Hematopoietic multipotent progenitor cell treated with erythropoietin and hydrocortisone succinate and interleukin-3 and kit ligand, for 17 days (in vitro differentiated cells): ENCODE data around the gene EPS15.
"Not testable (repeated sequence)": the region's sequence is repeated elsewhere in the genome, so short reads cannot be mapped to it uniquely, and the experiment has no call there.

ENCODE experiments used
- DNase-seq: peaks from one replicate; pipeline ENCODE4 v3.0.0-alpha.2; 2015; ENCODE audit warnings: low spot score

Gene EPS15

DNA sequence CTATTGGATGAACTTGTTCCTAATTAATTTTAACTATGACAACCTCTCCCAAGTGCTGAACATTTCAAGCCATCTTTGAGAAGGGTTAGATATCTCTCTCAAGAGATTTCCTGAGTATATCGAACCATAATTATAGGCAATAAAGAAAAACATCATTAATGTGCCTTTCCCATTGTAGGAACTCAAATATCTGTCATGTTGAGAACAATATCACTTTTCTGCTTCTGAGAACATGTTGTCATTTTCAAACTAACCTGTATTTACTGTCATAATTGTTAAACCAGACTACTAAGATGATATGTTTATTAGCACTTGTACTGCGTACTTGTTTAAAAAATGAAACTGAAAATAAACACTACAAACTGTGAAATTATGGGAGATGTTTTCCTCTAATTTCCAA, 4.3 kb downstream of the EPS15 start:
- peak; percentile 43 for DNase-seq

DNA sequence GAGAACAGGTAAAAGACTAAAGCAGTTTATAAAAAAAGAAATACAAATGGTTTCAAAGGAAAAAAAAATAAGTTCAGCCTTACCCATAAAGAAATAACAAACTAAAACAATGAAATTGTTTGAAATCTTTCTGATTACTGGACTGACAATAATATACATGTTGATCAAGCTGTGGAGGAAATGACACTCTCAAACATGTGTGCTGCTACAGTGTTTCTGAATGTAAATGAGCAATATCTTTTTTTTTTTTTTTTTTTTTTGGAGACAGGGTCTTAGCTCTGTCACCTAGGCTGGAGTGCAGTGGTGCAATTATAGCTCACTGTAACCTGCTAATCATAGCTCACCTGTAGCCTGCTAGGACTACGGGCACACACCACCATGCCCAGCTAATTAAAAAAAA, 6.5 kb downstream of the EPS15 start:
- DNase-seq = no peak

DNA sequence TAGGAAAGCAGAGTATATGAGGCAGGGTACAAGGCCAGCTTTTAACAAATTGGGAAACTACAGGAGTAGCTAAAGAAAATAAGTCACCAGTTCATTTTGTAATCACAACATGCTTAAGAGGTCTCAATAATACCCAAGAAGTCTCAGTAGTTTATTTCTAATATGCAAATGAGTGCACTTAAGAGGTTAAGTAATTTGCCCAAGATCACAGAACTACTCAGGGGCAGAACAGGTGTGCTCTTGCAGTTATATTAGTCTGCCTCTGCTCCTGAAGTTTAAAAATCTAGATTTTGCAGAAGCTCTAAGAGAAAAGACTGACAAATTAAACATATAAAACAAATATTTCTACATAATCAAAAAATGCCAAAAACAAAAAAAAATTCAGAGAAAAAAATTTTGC, 6.9 kb downstream of the EPS15 start:
- no peak for DNase-seq

DNA sequence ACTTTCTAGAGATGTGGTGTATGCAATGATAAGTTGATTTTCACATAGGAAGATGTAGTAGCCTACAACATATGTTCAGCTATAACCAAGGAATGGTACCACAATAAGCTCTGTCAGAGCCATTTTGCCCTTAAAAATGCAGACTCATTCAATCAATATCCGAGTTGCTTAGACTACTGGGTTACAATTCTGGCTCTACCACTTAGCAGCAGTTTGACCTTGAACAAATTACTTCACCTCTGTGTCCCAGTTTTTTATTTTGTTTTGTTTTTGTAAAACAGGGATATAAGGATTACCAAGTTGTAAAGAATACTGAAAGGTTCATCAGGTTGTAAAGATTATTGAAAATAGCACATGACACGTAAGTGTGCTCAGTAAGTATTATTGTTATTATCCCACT, 9.3 kb downstream of the EPS15 start:
- no peak for DNase-seq

DNA sequence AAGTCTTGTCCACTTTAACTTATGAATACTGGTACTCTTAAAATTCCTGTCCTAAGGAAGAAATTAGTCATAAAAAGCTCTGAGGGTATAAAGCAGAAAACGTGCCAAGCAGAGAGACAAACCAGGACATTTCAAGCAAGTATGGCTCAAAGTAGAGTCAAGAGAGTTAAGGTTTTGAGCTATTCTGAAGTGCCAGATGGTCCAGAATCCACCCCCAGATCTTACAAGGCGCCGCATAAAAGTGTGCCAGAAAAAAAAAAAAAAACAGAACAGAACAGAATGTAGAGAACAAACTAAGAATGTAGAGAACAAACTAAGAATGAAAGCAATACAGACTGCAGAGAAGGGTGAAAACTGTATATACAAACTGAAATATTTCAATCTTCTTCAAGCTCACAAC, 12.5 kb downstream of the EPS15 start:
- no peak for DNase-seq

DNA sequence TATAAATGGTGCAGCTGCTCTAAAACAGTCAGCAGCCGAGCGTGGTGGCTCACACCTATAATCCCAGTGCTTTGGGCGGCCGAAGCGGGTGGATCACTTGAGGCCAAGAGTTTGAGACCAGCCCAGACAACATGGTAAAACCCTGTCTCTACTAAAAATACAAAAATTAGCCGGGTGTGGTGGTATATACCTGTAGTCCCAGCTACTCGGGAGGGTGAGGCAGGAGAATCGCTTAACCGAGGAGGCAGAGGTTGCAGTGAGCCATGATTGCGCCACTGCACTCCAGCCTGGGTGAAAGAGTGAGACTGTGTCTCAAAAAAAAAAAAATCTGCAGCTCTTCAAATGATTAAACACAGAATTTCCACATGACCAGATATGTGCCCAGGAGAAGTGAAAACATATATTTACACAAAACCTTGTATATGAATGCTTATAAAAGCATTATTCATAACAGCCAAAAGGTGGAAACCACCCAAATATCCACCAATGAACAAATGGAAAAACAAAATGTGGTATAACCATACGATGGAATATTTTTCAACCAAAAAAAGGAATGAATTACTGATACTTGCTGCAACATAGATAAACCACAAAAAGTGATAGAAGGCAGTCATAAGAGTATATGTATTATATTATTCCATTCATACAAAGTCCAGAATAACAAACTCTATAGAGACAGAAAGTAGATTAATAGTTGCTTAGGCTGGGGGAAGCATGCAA, 14.1 kb downstream of the EPS15 start:
- DNase-seq = no peak

DNA sequence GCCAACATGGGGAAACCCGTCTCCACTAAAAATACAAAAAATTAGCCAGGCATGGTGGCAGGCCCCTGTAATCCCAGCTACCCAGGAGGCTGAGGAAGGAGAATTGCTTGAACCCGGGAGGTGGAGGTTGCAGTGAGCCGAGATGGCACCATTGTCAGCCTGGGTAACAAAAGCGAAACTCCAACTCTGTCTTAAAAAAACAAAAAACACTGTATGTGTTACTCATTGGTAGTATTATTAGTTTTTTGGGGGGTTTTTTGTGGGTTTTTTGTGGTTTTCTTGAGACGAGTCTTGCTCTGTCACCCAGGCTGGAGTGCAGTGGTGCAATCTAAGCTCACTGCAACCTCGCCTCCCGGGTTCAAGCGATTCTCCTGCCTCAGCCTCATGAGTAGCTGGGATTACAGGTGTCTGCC, 17.8 kb downstream of the EPS15 start:
- not testable (repeated sequence) for DNase-seq

DNA sequence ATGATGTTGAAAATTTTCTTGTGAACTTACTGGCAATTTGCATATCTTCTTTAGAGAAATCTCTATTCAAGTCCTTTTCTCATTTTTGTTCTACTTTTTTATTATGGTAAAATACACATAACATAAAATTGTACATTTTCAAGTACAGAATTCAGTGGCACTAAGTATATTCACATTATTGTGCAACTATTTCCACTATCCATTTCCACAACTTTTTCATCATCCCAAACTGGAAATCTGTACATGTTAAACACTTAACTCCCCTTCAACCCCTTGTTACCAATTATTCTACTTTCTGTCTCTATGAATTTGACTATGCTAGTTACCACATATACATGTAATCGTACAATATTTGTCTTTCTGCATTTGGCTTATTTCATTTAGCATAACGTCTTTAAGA, 19.4 kb downstream of the EPS15 start:
- no peak for DNase-seq

DNA sequence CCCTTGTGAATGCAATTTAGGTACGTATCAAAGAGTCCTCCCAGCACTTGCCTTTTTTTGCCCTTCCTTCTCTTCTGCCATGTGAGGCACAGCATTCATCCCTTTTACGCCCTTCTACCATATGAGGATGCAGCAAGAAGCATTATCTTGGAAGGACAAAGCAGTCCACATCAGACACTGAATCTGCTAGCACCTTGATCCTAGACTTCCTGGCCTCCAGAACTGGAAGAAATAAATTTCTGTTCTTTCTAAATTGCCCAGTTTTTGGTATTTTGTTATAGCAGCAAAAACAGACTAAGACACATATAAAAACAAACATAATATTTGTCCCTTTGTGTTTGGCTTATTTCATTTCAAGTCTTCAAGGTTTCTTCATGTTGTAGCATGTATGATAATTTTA, 20.1 kb downstream of the EPS15 start:
- no peak for DNase-seq

DNA sequence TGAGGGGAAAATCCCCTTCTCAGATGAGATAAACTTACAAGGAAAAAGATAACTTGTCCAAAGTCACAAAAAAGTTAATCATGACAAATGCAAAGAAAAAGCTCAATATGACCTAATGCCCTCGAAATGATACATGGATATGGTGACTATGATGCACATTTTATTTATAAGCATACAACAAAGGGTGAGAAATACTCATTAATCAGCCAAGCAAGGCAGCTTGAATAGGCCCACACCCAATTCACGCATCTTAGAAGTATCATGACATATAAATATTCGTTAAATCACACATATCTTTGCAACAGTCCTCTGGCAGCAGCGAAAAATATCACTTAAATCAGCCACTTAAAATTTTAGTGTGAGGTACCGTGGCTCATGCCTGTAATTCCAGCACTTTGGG, 21.7 kb downstream of the EPS15 start:
- DNase-seq = no peak

DNA sequence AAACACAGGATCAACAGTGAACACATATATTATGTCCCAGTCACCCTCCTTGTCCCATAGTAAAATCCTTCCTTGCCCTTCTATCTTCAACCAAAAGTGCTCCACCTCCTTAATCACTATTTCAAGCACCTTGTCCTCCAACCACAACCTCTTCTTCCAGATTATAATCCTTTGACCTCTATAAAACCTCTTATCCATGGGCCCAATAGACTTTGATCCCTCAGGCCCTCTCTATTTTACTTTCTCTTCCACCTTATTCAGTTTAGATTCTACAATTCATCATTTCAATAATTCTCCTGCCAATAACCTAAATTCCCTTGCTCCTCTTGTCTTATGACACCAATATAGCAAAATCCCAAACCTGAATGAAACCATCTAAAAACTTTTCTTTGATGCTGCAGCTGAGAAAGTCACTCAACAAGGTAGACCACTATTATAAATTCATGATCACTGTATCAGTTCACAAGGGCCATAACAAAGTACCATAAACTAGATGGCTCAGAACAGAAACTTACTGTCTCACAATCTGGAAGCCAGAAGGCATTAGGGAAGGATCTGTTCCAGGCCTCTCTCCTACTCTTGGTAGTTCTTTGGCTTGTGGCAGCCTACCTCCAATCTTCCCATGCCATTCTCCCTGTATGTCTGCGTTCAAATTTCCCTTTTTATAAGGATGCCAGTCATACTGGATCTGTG, 24.8 kb downstream of the EPS15 start:
- no peak for DNase-seq

DNA sequence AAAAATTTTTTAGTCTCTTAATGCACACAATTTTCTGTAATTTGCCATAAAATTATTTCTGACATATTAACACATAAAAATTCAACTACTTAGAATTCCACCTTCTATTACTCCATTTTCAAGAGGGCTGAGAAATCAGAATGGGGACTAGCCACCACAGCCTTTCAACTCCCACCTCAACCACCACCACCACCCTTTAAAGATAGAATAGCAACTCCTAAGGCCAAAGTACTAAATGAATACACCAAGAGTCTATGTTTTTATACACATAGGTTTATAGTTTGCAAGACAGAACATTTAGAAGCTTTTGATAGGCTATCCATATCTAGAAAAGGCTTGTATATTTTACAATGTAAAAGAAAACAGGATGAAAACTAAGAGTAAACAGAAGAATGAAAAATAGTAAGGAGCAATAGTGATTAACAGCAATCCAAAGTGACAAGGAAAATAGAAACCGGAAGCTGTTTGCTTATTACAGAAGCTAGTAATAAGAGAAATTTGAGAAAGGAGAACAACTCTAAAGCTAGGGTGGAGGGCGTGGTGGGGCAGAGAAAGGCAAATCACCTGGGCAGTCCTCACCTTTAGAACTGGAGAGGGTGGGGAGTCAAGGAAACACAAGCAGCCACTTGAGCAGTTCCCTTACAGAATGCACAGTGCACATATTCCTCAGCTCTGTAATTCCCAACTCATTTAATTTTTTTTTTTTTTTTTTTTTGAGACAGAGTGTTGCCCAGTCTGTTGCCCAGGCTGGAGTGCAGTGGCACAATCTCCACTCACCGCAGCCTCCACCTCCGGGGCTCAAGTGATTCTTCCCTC, 27.7 kb downstream of the EPS15 start:
- DNase-seq = no peak

DNA sequence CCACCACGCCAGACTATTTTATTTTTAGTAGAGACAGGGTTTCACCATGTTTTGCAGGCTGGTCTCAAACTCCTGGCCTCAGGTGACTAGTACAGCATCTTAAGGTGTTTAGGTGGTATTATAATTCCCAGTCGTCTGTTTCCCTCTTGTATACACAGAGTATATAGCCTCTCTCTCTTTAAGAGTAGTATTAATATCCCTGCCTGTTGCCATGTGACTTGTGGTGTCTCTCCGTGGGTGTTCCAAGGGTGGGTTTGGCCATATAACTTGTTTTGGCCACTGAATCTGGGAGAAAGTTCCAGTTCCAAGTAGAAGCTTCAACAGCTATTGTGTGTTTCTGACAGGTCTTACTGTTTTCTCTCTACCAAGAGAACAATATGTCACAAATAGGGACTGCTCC, 29.6 kb downstream of the EPS15 start:
- no peak for DNase-seq

DNA sequence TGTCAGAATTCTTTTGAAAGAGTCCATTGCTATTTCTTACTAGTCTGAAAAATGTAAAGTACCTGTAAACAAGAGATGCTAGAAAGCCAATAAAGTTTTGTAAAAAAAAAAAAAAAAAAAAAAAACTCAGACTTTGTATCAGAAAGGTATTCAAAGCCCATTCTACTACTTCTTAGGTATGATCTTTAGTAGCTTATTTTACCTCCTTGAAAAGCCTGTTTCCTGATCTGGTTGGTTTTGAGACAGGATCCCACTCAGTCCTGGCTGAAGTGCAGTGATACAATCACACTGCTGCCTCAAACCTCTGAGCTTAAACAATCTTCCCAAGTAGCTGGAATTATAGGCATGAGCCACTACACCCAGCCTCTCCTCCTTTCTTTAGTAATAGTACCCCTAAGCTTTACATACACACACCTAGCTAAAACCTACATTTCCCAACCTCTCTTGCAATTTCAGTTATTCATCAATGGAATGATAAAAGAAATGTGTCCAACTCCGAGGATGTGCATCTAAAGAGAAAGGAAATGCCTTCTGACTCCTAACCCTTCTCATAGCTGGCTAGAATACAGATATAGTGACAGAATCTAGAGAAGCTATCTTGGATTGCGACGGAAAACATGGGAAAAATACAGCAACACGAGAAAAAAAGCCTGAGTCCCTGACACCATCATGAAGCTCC, 30.6 kb downstream of the EPS15 start:
- no peak for DNase-seq

DNA sequence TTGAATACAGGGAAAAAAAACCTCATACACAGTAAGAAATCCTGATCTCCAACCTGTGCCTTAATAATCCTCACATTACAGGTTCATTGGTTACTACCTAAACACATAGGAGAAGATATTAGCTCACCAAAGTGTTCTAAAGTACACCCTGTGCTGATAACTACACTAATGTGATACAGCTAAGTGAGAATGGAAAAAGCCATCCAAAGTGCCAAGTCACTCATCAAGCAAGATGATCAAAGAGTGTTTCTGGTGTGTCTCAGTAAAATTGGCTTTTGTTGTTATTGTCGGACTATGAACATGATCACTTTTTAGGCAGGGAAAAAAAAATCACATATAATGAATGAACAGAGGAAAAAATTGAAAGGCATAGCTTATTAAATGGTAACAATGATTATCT, 31.4 kb downstream of the EPS15 start:
- peak; percentile 29 for DNase-seq

DNA sequence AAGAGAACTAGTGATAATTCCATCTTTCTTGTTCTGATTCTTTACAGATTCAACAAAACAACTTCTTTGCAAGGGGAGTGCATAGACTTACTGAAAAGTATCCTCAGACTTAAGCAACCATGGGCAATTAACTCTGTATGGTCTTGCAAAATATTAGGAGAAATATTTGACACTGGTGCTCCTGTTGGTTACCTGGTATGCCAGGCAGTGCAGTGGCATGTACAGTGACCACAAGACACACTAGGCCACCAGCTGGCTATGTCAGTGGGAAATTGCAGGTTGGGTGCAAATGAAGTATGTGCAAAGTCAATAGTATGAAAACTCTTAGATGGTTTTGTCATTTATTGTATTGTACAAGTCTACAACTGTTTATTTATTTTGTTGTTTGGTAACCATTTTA, 34.5 kb downstream of the EPS15 start:
- DNase-seq = no peak

DNA sequence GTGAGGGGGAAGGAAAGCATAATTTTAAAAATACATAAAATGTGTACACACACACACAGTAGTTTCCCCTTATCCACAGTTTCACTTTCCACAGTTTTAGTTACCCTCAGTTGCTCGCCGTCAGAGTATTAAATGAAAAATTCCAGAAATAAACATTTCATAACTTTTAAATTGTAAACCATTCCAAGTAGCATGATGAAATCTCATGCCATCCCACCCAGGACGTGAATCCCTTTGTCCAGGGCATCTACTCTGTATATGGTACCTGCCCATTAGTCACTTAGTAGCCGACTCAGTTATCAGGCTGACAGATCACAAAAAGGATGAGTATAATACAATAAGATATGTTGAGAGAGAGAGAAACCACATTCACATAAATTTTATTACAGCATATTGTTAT, 36.2 kb downstream of the EPS15 start:
- no peak for DNase-seq

DNA sequence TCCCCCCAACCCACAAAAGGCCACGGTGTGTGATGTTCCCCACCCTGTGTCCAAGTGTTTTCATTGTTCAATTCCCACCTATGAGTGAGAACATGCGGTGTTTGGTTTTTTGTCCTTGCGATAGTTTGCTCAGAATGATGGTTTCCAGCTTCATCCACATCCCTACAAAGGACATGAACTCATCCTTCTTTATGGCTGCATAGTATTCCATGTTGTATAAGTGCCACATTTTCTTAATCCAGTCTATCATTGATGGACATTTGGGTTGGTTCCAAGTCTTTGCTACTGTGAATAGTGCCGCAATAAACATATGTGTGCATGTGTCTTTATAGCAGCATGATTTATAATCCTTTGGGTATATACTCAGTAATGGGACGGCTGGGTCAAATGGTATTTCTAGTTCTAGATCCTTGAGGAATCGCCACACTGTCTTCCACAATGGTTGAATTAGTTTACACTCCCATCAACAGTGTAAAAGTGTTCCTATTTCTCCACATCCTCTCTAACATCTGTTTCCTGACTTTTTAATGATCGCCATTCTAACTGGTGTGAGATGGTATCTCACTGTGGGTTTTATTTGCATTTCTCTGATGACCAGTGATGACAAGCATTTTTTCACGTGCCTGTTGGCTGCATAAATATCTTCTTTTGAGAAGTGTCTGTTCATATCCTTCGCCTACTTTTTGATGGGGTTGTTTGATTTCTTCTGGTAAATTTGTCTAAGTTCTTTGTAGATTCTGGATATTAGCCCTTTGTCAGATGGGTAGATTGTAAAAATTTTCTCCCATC, 44.0 kb downstream of the EPS15 start:
- DNase-seq = not testable (repeated sequence)

DNA sequence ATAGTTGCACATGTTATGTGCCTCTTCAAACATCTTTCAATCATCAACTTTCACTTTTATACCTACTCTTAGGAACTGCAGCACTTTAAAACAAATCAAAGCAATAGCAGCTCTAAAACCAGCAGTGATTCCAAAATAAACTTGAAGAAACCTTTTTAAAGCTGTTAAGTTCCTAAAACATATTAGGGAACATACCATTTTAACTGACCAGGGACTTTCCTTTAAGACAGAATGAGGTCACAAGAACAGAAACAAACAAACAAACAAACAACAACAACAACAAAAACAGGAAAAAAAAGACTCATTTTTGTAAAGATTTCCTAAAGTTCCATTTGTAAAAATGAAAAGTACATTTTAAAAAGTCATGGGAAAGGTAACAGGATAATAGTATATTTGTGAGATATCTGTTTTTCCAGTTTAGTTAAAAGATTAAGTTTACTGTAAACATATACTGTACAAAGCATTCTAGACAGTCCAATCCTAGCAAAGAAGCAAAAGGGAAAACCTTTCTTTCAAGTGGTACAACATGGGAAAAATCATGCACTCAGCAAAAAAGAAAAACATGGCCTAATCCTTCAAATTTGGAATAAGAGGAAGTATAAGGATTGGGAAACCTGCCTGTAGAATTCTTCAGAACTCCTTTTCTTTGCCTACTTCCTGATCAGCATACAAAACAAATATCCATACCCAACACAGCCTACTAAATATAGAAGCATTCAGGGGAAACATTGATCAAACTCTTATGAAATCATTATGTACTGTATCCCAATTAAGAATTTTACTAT, 45.5 kb downstream of the EPS15 start:
- no peak for DNase-seq

DNA sequence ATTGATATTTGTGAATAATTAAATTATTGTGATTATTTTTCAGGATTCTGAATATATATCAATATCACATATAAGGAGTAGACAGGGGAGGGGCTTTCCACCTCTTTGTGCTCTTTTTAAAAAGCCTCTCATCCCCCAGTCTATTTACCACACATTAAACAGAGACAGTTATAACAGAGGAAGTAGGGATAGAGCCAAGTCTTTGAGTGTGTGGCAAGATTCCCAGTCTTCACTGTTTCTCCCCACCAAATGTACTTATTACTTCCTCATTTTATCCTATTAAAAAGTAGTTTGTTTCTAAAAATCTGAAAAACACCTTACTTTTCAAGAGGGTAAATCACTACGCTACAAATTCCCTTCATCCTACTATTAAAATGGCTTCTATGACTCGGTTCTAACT, 46.7 kb downstream of the EPS15 start:
- DNase-seq = no peak

DNA sequence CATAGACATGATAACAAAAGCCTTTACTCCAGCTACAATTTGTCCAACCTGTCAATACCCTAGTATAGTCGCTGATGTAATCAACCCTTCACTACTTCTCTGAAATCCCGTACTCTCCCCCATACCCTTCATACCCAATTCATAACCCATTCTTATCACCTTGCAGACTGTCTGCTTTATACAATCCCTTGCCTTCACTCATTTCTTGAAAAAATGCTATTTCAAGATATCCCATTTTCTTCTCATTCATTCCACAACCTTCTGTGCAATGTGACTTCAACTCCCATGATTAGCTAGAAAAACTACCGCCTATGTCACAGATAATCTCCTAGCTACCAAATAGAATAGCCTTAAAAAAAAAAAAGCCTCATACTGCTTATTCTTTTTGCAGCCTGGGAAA, 49.5 kb downstream of the EPS15 start:
- DNase-seq = no peak
